ENCODE data around the gene PLCD3. TPM values are rescaled to one million over a fixed set of nuclear protein-coding genes. Genes with fewer than 3 reads are reported as not detected.

The PLCD3 gene
- polyA plus RNA-seq, 1 donor (not counting 4 experiments of a cell fraction or from before 2014, with no cell fraction given) = 53.3 TPM

GRCh38 chr17:45129426-45129939, 2.8 kb downstream of the PLCD3 start:
- peaks cover 52% of the 10 kb centered on the region for H3K79me2 ChIP-seq (ENCODE audit: control insufficient read depth, insufficient read depth, low read length)
- dilution Hi-C loops (cut with MboI; ENCODE audit: extremely low pct_ligation_motif_present, low sequenced_read_pairs) = no loop called here

GRCh38 chr17:45128989-45129388, 3.3 kb downstream of the PLCD3 start:
- Histone ChIP-seq H2AFZ (ENCODE audit: control insufficient read depth, low read length) (no peak overlapping the region), H3K9me1 (ENCODE audit: control insufficient read depth, extremely low read depth, insufficient read depth, low read length) (no peaks in the 10 kb centered on the region), H3K27ac (ENCODE audit: control insufficient read depth, insufficient read depth, low read length) (no peak overlapping the region), H3K36me3 (ENCODE audit: control insufficient read depth in 2 of 2, extremely low read depth in 1 of 2, insufficient read depth in 2 of 2, low read length in 2 of 2) (peaks cover 0 to 4% of the 10 kb centered on the region in 2 experiments), H3K27me3 (ENCODE audit: control insufficient read depth, extremely low read depth, insufficient read depth, low read length) (no peaks in the 10 kb centered on the region), H3K9ac (ENCODE audit: control insufficient read depth, extremely low read depth, insufficient read depth, low read length) (no peak overlapping the region), H3K4me3 (ENCODE audit: control insufficient read depth in 2 of 3, extremely low read depth in 1 of 3, insufficient read depth in 2 of 3, low read depth in 1 of 3, low read length in 3 of 3) (no peak overlapping the region), H3K4me1 (ENCODE audit: control insufficient read depth, extremely low read depth, insufficient read depth, low read length) (peaks cover 54% of the 10 kb centered on the region), H3K4me2 (ENCODE audit: control insufficient read depth, extremely low read depth, insufficient read depth, low read depth, low read length) (no peak overlapping the region), H3K79me2 (ENCODE audit: control insufficient read depth, insufficient read depth, low read length) (peaks cover 56% of the 10 kb centered on the region), H3K9me3 (ENCODE audit: control insufficient read depth, low read depth, low read length) (no peaks in the 10 kb centered on the region), H4K20me1 (ENCODE audit: control insufficient read depth, extremely low read depth, insufficient read depth, low read length) (no peaks in the 10 kb centered on the region)
- no peak for DNase-seq (ENCODE audit: low read depth, low spot score)
- no peak for TF ChIP-seq CTCF (optimal IDR thresholded peaks at IDR 0.05 in 1 of 3, IDR thresholded peaks at IDR 0.05 in 1 of 3, conservative IDR thresholded peaks at IDR 0.05 in 1 of 3; ENCODE audit: extremely low read depth in 1 of 3, insufficient read depth in 2 of 3, low read length in 3 of 3)
- no peak for TF ChIP-seq EZH2 (IDR thresholded peaks at IDR 0.05; ENCODE audit: low read length)
- dilution Hi-C loops (cut with MboI; ENCODE audit: extremely low pct_ligation_motif_present, low sequenced_read_pairs) = no loop called here
- FAIRE-seq = no peak

More at GRCh38 chr17:45129426-45129939, 2.8 kb downstream of the PLCD3 start:
- H2AFZ ChIP-seq (ENCODE audit: control insufficient read depth, low read length) = no peak overlapping the region
- peak overlapping the region; percentile 68 for H3K4me2 ChIP-seq (ENCODE audit: control insufficient read depth, extremely low read depth, insufficient read depth, low read depth, low read length)
- no peak for TF ChIP-seq CTCF (optimal IDR thresholded peaks at IDR 0.05 in 1 of 3, IDR thresholded peaks at IDR 0.05 in 1 of 3, conservative IDR thresholded peaks at IDR 0.05 in 1 of 3; ENCODE audit: extremely low read depth in 1 of 3, insufficient read depth in 2 of 3, low read length in 3 of 3)
- TF ChIP-seq EZH2 (IDR thresholded peaks at IDR 0.05; ENCODE audit: low read length) = no peak
- DNase-seq (ENCODE audit: low read depth, low spot score) = no peak
- no peaks in the 10 kb centered on the region for H4K20me1 ChIP-seq (ENCODE audit: control insufficient read depth, extremely low read depth, insufficient read depth, low read length)
- peaks cover 49% of the 10 kb centered on the region for H3K4me1 ChIP-seq (ENCODE audit: control insufficient read depth, extremely low read depth, insufficient read depth, low read length)
- H3K4me3 ChIP-seq (ENCODE audit: control insufficient read depth in 2 of 3, extremely low read depth in 1 of 3, insufficient read depth in 2 of 3, low read depth in 1 of 3, low read length in 3 of 3) = no peak overlapping the region
- no peak for FAIRE-seq
- H3K9me1 ChIP-seq (ENCODE audit: control insufficient read depth, extremely low read depth, insufficient read depth, low read length) = no peaks in the 10 kb centered on the region
- H3K36me3 ChIP-seq (ENCODE audit: control insufficient read depth in 2 of 2, extremely low read depth in 1 of 2, insufficient read depth in 2 of 2, low read length in 2 of 2) = peaks cover 0 to 4% of the 10 kb centered on the region in 2 experiments
- H3K9ac ChIP-seq (ENCODE audit: control insufficient read depth, extremely low read depth, insufficient read depth, low read length) = no peak overlapping the region
- H3K27me3 ChIP-seq (ENCODE audit: control insufficient read depth, extremely low read depth, insufficient read depth, low read length) = no peaks in the 10 kb centered on the region
- peak overlapping the region; percentile 25 for H3K27ac ChIP-seq (ENCODE audit: control insufficient read depth, insufficient read depth, low read length)
- no peaks in the 10 kb centered on the region for H3K9me3 ChIP-seq (ENCODE audit: control insufficient read depth, low read depth, low read length)
